Smooth muscle cell (in vitro differentiated cells): ENCODE measurements around the gene PAX5. TPM values are rescaled to one million over a fixed set of nuclear protein-coding genes. Genes with fewer than 3 reads are reported as not detected.

Experiments
- DNase-seq: peaks from one replicate; lab custom pipeline; 2025; ENCODE audit not compliant: unreplicated experiment; lab: John Stamatoyannopoulos, UW
- H2AFZ ChIP-seq: fragments of 200-600 bp; sonication (generic); 2 replicates; pipeline ENCODE4 v1.6.0; 2016; ENCODE audit warnings: antibody characterized with exemption, low read depth, mild to moderate bottlenecking
- H3F3A ChIP-seq: fragments of 200-600 bp; sonication (generic); 2 replicates; pipeline ENCODE4 v1.6.0; 2017; ENCODE audit warnings: antibody characterized with exemption, low read depth
- H3K27ac ChIP-seq: fragments of 200-600 bp; sonication (generic); 2 replicates; pipeline ENCODE4 v1.5.1; 2016; ENCODE audit warnings: low read depth, mild to moderate bottlenecking
- H3K27me3 ChIP-seq: fragments of 200-600 bp; sonication (generic); 2 replicates; pipeline ENCODE4 v1.6.1; 2016; ENCODE audit warnings: low read depth, mild to moderate bottlenecking
- H3K36me3 ChIP-seq: fragments of 200-600 bp; sonication (generic); 2 replicates; pipeline ENCODE4 v1.5.1; 2016; ENCODE audit warnings: low read depth
- H3K4me1 ChIP-seq: fragments of 200-600 bp; sonication (generic); 2 replicates; pipeline ENCODE4 v1.5.1; 2016; ENCODE audit warnings: low read depth
- H3K4me2 ChIP-seq: fragments of 200-600 bp; sonication (generic); 2 replicates; pipeline ENCODE4 v1.6.0; 2016; ENCODE audit warnings: mild to moderate bottlenecking
- H3K4me3 ChIP-seq: fragments of 200-600 bp; sonication (generic); 2 replicates; pipeline ENCODE4 v1.5.1; 2016; ENCODE audit warnings: mild to moderate bottlenecking
- H3K79me2 ChIP-seq: fragments of 200-600 bp; sonication (generic); 2 replicates; pipeline ENCODE4 v1.6.0; 2016; ENCODE audit warnings: low read depth, mild to moderate bottlenecking
- H3K9ac ChIP-seq: fragments of 200-600 bp; sonication (generic); 2 replicates; pipeline ENCODE4 v1.6.0; 2016; ENCODE audit warnings: low read depth
- H3K9me3 ChIP-seq: fragments of 200-600 bp; sonication (generic); replicated peaks from 2 replicates; pipeline ENCODE4 v1.5.1; 2016; ENCODE audit warnings: low read depth
- H4K20me1 ChIP-seq: fragments of 200-600 bp; sonication (generic); 2 replicates; pipeline ENCODE4 v1.6.0; 2016; ENCODE audit warnings: low read depth
- CTCF ChIP-seq: fragments of 200-600 bp; sonication (generic); IDR thresholded peaks from 2 replicates; pipeline ENCODE4 v1.5.1; 2017; ENCODE audit warnings: borderline replicate concordance, mild to moderate bottlenecking, antibody characterized with exemption; ENCODE audit not compliant: insufficient read depth, poor library complexity, severe bottlenecking
- WGBS: methylation state at CpG from one replicate; pipeline ENCODE4 v1.1.7; 2016; ENCODE audit warnings: low lambda C conversion rate; 5-methylcytosine and 5-hydroxymethylcytosine counted together
- polyA plus RNA-seq: library from polyadenylated mRNA; unstranded; fragments of >200 nt; fragmentation: Nextera tagmentation; extraction: Ambion mirVana; gene quantifications from 2 replicates; pipeline ENCODE4 v1.2.1, GENCODE V29; 2016
- total RNA-seq: library from RNA; depleted of rRNA; stranded (reverse); fragments of >200 nt; gene quantifications from 2 replicates; pipeline ENCODE4 v1.2.3, GENCODE V29; 2014

Gene PAX5
- total and polyA plus RNA-seq, 2 experiments from 2014 or later, result 0.09 TPM; not detected in 1

GRCh38 chr9:36840898-36841536 is 193.1 kb downstream of the PAX5 start:
- no peak overlapping the region for H3K9ac ChIP-seq
- 34% methylated on average over 2 of the region's 2 CpGs for WGBS

GRCh38 chr9:36839131-36839885 is 194.8 kb downstream of the PAX5 start:
- no peak for TF ChIP-seq CTCF
- peaks cover 16% of the 10 kb centered on the region for H3K4me1 ChIP-seq
- no peak overlapping the region for H3K9ac ChIP-seq
- WGBS, result 91% methylated on average over 15 of the region's 15 CpGs
- H3K4me2 ChIP-seq, result no peak overlapping the region
- DNase-seq, result no peak
- no peaks in the 10 kb centered on the region for H3K9me3 ChIP-seq
- no peaks in the 10 kb centered on the region for H3K36me3 ChIP-seq
- no peaks in the 10 kb centered on the region for H3K79me2 ChIP-seq
- H3F3A ChIP-seq, result no peaks in the 10 kb centered on the region
- H3K27me3 ChIP-seq, result peaks cover 4% of the 10 kb centered on the region
- no peak overlapping the region for H3K27ac ChIP-seq
- H4K20me1 ChIP-seq, result no peaks in the 10 kb centered on the region
- no peak overlapping the region for H2AFZ ChIP-seq
- no peak overlapping the region for H3K4me3 ChIP-seq

More at GRCh38 chr9:36840898-36841536, 193.1 kb downstream of the PAX5 start:
- Histone ChIP-seq H3K27ac (no peak overlapping the region), H3K36me3 (no peaks in the 10 kb centered on the region), H4K20me1 (no peaks in the 10 kb centered on the region), H3K4me1 (peaks cover 16% of the 10 kb centered on the region), H3F3A (no peaks in the 10 kb centered on the region), H2AFZ (no peak overlapping the region), H3K9me3 (no peaks in the 10 kb centered on the region), H3K79me2 (no peaks in the 10 kb centered on the region), H3K27me3 (peaks cover 4% of the 10 kb centered on the region), H3K4me3 (no peak overlapping the region), H3K4me2 (peak overlapping the region; percentile 51)
- TF ChIP-seq CTCF, result no peak
- DNase-seq, result no peak

GRCh38 chr9:36837431-36838405 is 196.3 kb downstream of the PAX5 start:
- H3F3A ChIP-seq, result no peaks in the 10 kb centered on the region
- no peak overlapping the region for H3K27ac ChIP-seq
- no peak overlapping the region for H3K4me2 ChIP-seq
- peaks cover 4% of the 10 kb centered on the region for H3K27me3 ChIP-seq
- no peak overlapping the region for H3K9ac ChIP-seq
- H3K4me3 ChIP-seq, result no peak overlapping the region
- 92% methylated on average over 17 of the region's 17 CpGs for WGBS
- no peaks in the 10 kb centered on the region for H3K79me2 ChIP-seq
- H4K20me1 ChIP-seq, result no peaks in the 10 kb centered on the region
- H3K4me1 ChIP-seq, result peaks cover 14% of the 10 kb centered on the region
- H2AFZ ChIP-seq, result no peak overlapping the region
- no peak for DNase-seq
- H3K9me3 ChIP-seq, result no peaks in the 10 kb centered on the region
- no peak for TF ChIP-seq CTCF
- no peaks in the 10 kb centered on the region for H3K36me3 ChIP-seq
